Spinal cord (tissue), 10 donors: ENCODE measurements around the gene OR51B4. TPM values are rescaled to one million over a fixed set of nuclear protein-coding genes. Genes with fewer than 3 reads are reported as not detected.
"Not testable (repeated sequence)": the region's sequence is repeated elsewhere in the genome, so short reads cannot be mapped to it uniquely, and the experiment has no call there.

Experiments used
- DNase-seq, 6 donors: peaks; one replicate each; pipeline versions ENCODE4 v3.0.0 to v3.0.0-alpha.2; 2013 to 2015; ENCODE audit warnings: low spot score in 6 of 6, low read depth in 4 of 6
- H3K27ac ChIP-seq: one replicate; pipeline ENCODE4 v1.5.1; 2013; ENCODE audit warnings: low read depth, low read length, control low read depth
- H3K27me3 ChIP-seq: one replicate; pipeline ENCODE4 v1.6.1; 2013; ENCODE audit warnings: low read length; ENCODE audit not compliant: control insufficient read depth, insufficient read depth
- H3K36me3 ChIP-seq: one replicate; pipeline ENCODE4 v1.6.1; 2013; ENCODE audit warnings: low read length; ENCODE audit not compliant: control insufficient read depth, insufficient read depth
- H3K4me1 ChIP-seq: one replicate; pipeline ENCODE4 v1.6.1; 2013; ENCODE audit warnings: low read length; ENCODE audit not compliant: control insufficient read depth, insufficient read depth
- H3K4me3 ChIP-seq: one replicate; pipeline ENCODE4 v1.5.1; 2013; ENCODE audit warnings: low read depth, low read length, control low read depth
- H3K9me3 ChIP-seq: one replicate; pipeline ENCODE4 v1.6.1; 2013; ENCODE audit warnings: low read length; ENCODE audit not compliant: control insufficient read depth, insufficient read depth
- WGBS: methylation state at CpG from one replicate; pipeline ENCODE4 v1.1.5; 2013; ENCODE audit warnings: missing lambda C conversion rate; ENCODE audit not compliant: insufficient coverage; 5-methylcytosine and 5-hydroxymethylcytosine counted together
- polyA plus RNA-seq, 2 donors: library from polyadenylated mRNA; unstranded; fragments of 120-200 nt; gene quantifications; one replicate each; pipeline ENCODE4 v1.2.1, GENCODE V29; 2013; ENCODE audit not compliant: insufficient read length in 2 of 2
- total RNA-seq, 2 donors: library from RNA; depleted of rRNA in 1 of 2; stranded (reverse); fragments of 120-200 nt in 1 of 2; fragments of >200 nt in 1 of 2; gene quantifications; one replicate each; pipeline versions ENCODE4 v1.2.3 to v1.2.4, GENCODE V29; 2013 to 2014
- donor health status: healthy.

OR51B4 gene
- total and polyA plus RNA-seq, 4 donors, result 0.17 TPM; not detected in 3

DNA sequence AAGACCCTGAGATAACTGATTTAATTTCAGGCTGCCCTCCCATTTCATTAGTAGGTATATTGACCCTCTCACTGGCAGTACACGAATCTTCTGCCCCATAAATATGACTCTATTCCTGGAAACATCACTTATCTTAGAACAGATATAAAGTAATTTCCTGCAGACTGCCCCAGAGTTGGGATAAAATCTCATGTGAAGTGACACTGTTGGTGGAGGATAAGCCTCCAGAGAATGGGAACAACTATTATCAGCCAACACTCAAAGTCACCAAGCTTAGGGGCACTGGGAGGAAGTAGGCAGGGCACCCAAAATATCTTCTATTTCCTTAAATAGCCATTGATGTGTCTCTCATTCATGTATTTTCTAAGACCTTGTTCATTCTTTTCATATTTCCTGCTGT, 33.4 kb upstream of the OR51B4 start:
- WGBS, result no CpG with 5 or more reads among the region's 1 CpG
- no peaks in the 10 kb centered on the region for H3K27me3 ChIP-seq
- H3K9me3 ChIP-seq, result no peaks in the 10 kb centered on the region
- H3K36me3 ChIP-seq, result no peaks in the 10 kb centered on the region
- no peak overlapping the region for H3K4me3 ChIP-seq
- no peak overlapping the region for H3K27ac ChIP-seq
- no peaks in the 10 kb centered on the region for H3K4me1 ChIP-seq
- no peak for DNase-seq

DNA sequence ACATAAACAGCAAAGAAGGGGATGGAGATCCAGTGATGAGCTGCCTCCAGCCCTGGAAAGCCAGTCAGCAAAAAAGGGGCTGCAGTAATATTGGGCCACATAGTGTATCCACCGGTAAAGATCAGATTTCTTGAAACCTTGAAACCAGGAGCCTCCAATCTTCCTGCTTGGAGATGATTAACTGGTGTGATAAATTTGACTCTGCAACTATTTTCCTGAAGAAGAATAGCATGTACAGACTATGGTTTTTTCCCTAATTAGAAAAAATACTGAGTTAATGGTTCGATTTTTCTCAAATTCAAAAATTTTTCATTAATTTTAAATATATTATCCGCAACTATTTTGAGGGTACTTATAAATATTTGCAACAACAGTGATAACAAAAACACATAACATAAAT, 22.5 kb upstream of the OR51B4 start, which contains the start of gene OR51B2:
Gene OR51B2 (minus strand): TSS at position 101 of the 400 bp plus-strand sequence. CDS start 0 bp downstream, at position 101.
- Histone ChIP-seq H3K4me1 (no peaks in the 10 kb centered on the region), H3K4me3 (no peak within 1 kb of the TSS), H3K27ac (no peak within 1 kb of the TSS), H3K36me3 (no peaks in the 10 kb centered on the region), H3K27me3 (no peaks in the 10 kb centered on the region), H3K9me3 (no peaks in the 10 kb centered on the region)
- DNase-seq, result no peak
- WGBS, result no CpG with 5 or more reads among the region's 3 CpGs

DNA sequence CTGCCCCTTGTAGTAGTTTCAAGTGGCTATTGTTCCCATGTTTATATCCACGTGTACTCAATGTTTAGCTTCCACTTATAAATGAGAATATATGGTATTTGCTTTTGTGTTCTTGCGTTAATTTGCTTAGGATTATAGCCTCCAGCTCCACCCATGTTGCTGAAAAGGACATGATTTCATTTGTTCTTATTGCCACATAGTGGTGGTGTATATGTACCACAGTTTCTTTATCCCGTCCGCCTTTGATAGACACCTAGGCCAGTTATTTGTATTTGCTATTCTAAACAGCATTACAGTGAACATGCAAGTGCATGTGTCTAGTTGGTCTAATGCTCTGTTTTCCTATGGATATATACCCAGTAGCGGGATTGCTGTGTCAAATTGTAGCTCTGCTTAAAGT, 15.5 kb upstream of the OR51B4 start:
- H3K27me3 ChIP-seq, result no peaks in the 10 kb centered on the region
- no CpG with 5 or more reads among the region's 5 CpGs for WGBS

DNA sequence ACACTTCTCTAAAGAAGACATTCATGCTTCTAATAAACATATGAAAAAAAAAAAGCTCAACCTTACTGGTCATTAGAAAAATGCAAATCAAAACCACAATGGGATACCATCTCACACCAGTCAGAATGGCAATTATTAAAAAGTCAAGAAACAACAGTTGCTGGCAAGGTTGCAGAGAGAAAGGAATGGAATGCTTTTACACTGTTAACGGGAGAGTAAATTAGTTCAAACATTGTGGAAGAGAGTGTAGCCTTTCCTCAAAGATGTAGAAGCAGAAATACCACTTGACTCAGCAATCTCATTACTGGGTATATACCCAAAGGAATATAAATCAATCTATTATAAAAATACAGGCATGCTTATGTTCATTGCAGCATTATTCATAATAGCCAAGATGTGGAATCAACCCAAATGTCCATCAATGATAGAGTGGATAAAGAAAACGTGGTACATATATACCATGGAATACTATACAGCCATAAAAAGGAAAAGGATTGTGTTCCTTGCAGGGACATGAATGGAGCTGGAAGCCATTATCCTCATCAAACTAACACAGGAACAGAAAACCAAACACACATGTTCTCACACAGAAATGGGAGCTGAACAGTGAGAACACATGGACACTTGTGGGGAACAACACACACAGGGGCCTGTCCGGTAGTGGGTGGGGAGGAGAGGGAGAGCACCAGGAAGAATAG, 11.7 kb upstream of the OR51B4 start:
- not testable (repeated sequence) for DNase-seq, H3K27me3 ChIP-seq, H3K4me3 ChIP-seq, H3K27ac ChIP-seq, H3K9me3 ChIP-seq, H3K36me3 ChIP-seq, H3K4me1 ChIP-seq
- no CpG with 5 or more reads among the region's 3 CpGs for WGBS

More for the DNA sequence above, 15.5 kb upstream of the OR51B4 start:
- no peak for DNase-seq
- Histone ChIP-seq H3K9me3 (no peaks in the 10 kb centered on the region), H3K4me3 (no peak overlapping the region), H3K4me1 (no peaks in the 10 kb centered on the region), H3K36me3 (no peaks in the 10 kb centered on the region), H3K27ac (no peak overlapping the region)

DNA sequence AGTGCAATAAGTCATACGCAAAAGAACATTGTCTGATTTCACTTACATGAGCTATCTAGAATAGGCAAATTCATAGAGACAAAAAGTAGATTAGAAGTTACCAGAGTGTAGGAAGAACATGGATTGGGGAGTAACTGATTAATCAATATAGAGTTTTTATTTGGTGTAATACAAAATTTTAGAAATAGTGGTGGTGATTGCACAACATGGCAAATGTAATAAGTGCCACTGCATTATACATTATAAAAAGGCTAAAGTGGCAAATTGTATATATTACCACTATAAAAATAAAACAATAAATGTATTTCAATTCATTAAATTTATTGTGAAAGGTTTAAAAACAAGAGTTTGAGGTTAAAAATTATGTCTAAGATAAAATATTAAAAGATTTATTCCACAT, 8.7 kb upstream of the OR51B4 start:
- Histone ChIP-seq H3K4me1 (no peaks in the 10 kb centered on the region), H3K27me3 (no peaks in the 10 kb centered on the region), H3K36me3 (no peaks in the 10 kb centered on the region), H3K27ac (no peak overlapping the region), H3K4me3 (no peak overlapping the region), H3K9me3 (no peaks in the 10 kb centered on the region)
- no peak for DNase-seq
- whole genome bisulfite sequencing, result no CpG with 5 or more reads among the region's 1 CpG

DNA sequence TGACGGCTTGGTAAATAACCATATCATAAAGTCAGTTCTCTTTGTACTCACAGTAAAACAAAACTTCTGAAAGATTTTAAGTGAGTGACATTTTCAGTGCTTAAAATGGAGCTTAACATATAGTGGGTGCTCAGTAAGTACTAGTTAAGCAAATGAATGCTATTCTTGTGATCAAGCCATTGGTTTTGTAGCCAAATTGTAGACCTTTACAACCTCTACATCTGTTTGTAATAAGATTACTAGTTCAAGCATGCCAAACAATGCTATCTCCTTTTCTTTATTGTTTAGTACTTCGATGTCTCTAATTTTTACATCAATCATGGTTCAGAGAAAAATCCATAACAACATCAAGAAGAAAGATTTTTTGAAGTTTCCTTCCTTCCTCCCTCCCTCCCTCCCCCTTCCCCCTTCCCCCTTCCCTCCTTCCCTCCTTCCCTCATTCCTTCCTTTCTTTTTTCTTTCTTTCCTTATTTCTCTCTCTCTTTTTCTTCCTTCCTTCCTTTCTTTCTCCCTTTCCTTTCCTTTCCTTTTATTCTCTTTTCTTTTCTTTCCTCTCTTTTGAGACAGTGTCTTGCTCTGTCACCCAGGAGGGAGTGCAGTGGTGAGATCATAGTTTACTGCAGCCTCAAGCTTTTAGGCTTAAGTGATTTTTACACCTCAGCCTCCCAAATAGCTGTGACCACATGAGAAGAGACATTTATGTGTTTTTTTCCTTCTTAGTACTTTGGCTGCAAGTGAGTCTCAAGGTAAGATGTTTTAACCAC, 5.7 kb upstream of the OR51B4 start:
- no peaks in the 10 kb centered on the region for H3K36me3 ChIP-seq
- no peak overlapping the region for H3K4me3 ChIP-seq
- no peaks in the 10 kb centered on the region for H3K27me3 ChIP-seq
- no peaks in the 10 kb centered on the region for H3K9me3 ChIP-seq
- no peaks in the 10 kb centered on the region for H3K4me1 ChIP-seq
- no peak for DNase-seq
- H3K27ac ChIP-seq, result no peak overlapping the region
- no CpG with 5 or more reads among the region's 2 CpGs for WGBS

DNA sequence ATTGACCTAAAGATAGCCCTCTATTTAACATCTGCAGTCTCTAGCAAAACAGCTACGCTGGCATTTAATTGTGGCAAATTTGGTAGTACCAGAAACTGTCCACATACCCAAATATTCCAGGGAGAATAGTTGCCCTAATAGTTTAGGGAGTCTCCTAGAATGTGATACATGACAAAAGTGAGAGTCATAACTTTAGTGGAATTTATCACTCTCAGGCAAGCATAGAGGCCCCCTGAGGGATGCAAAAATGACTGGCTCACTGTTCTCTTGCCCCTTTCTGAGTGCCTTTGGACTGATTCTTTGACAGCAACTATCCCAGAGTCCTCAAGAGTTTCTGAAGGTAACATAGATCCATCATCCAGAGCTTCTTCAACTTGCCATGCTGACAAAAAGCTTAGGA, 2.3 kb upstream of the OR51B4 start:
- Histone ChIP-seq H3K36me3 (no peaks in the 10 kb centered on the region), H3K4me3 (no peak overlapping the region), H3K4me1 (no peaks in the 10 kb centered on the region), H3K27me3 (no peaks in the 10 kb centered on the region), H3K27ac (no peak overlapping the region), H3K9me3 (no peaks in the 10 kb centered on the region)
- WGBS, result no CpG with 5 or more reads among the region's 1 CpG
- no peak for DNase-seq

DNA sequence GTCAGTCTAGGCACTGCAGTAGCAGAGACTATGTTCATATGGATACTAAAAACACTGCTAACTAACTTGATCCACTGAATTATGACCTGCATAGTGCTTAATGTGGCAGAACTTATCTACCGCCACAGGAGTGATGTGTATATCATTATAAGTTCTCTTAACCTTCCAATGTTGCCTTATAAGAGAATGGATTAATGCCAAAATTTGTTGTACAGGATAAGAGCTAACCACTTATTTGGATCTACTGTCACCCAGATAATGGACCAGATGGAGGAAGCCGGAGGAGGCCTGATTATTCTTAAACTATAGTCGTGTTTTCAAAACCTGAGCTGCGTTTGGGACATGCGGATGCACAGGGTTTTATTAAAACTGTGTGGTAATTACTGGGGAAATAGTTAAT, 1.9 kb upstream of the OR51B4 start:
- Histone ChIP-seq H3K27me3 (no peaks in the 10 kb centered on the region), H3K27ac (no peak overlapping the region), H3K36me3 (no peaks in the 10 kb centered on the region), H3K4me1 (no peaks in the 10 kb centered on the region), H3K4me3 (no peak overlapping the region), H3K9me3 (no peaks in the 10 kb centered on the region)
- WGBS, result no CpG with 5 or more reads among the region's 5 CpGs
- peak in 1 of 6 donors; percentile 2 for DNase-seq

DNA sequence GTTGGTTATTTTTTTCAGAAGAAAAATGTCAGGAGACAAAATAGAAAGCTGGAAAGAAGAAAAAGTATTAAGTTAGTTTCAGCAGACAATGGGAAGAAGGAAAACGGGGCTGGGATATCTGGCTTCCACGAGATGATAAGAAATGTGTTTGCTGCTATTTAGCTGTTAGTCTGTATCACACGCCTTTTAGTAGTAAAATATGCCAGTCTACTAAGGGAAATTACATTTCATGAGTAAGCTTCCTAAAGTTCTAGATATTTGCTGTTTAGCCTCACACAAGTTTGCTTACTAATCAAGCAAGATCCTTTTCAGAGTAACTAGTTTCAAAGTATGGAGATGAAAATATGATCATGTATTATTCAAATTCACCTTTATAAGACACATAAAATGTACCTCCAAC, 1.5 kb downstream of the OR51B4 start:
- H3K27me3 ChIP-seq, result no peaks in the 10 kb centered on the region
- no peak overlapping the region for H3K4me3 ChIP-seq
- no peak overlapping the region for H3K27ac ChIP-seq
- WGBS, result 100% methylated on average over 1 of the region's 3 CpGs
- no peak for DNase-seq
- no peaks in the 10 kb centered on the region for H3K4me1 ChIP-seq
- H3K9me3 ChIP-seq, result no peaks in the 10 kb centered on the region
- H3K36me3 ChIP-seq, result no peaks in the 10 kb centered on the region

DNA sequence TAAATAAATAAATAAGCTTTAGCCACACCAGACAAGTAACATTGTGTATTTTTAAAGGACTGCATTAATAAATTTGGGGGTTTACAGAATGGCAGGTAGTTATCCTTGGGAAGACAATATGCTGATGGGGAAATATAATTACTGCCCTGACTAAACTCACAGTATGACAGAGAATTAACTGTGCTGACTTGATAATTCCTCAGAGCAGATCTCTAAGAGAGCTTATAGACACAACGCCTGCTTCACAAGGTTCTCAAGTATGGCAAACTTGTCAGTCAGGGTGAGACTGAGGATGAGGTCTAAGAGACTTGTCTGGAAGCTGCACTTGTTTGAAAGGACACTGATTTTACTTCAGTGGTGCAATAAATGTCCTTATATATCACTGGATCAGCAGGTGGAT, 3.3 kb downstream of the OR51B4 start:
- WGBS, result no CpG with 5 or more reads among the region's 1 CpG
- Histone ChIP-seq H3K27me3 (no peaks in the 10 kb centered on the region), H3K27ac (no peak overlapping the region), H3K4me3 (no peak overlapping the region), H3K9me3 (no peaks in the 10 kb centered on the region), H3K36me3 (no peaks in the 10 kb centered on the region), H3K4me1 (no peaks in the 10 kb centered on the region)
- no peak for DNase-seq
